NCI-H345 treated with DMSO at 0.1 percent for 48 hours (cell line): ENCODE results near the gene SLIT3.

Source experiments
- DNase-seq: peaks from one replicate; lab custom pipeline; 2025; ENCODE audit not compliant: unreplicated experiment; lab: John Stamatoyannopoulos, UW

Gene SLIT3

GRCh38 chr5:169300468-169301385 is at the start of gene SLIT3:
Gene SLIT3, minus strand, starts transcription at chr5:169301139. Its CDS starts 430 bp downstream, at chr5:169300709.
- peak; percentile 26 for DNase-seq

DNA sequence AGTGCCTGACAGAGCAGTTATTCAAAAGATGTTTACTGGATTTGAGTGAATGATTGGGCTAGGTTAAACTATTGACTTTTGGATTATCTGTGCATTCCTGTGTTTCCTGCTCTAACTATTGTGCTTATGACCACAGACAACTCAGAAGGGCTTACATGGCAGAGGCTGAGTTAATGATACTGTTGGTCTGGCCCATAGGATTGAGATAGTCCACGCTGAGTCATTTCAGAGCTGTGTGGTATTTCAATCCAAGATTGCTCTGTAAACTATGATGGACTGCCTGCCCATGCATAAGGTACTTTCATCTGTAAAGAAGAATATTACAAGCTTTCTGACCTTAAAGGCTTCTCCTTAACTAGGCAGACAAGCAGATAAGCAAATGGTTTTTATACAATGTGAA is 49.1 kb upstream of the SLIT3 start:
- no peak for DNase-seq

GRCh38 chr5:169347786-169348185 is 46.8 kb upstream of the SLIT3 start:
- DNase-seq, result no peak

DNA sequence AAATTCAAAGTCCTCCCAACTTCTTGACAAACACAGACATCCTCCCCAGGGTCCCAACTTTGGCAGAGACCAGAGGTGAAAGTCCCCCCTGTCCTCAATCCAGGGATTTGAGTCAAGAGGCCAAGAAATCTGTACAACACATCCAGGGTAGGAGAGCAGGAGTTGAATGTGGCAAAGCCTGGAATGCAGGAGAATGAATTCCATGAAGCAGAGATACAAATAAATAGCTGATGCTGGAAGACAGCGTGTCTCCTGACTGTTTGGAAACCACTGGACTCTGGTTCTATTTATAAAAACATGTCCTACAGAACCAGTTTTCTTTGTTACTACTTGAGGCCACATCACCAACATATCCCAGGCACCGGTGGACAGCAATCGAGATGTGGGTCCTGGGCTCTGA is 43.7 kb upstream of the SLIT3 start:
- no peak for DNase-seq

DNA sequence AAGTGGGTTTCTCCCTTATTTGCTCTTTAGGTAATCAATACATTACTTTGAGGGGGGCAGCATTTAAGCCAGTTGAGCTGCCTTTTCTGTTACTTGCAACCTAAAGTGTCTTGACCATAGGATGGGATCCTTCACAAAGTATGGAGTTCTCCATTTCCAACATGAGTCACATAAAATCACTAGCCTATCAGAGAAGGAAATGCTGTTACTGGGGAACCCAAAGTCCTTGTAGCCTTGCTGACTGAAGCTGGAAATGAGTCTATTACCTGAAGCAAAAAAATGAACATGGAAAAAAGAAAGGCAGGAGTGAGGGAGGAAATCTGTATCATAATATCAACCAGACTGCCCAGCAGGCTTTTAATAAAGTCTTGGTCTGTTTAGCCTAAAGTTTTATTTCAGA is 42.8 kb upstream of the SLIT3 start:
- no peak for DNase-seq

- no peak for DNase-seq
Measured at GRCh38 chr5:169341556-169341955, 40.6 kb upstream of the SLIT3 start.

- no peak for DNase-seq
Measured at GRCh38 chr5:169339869-169340268, 38.9 kb upstream of the SLIT3 start.

DNA sequence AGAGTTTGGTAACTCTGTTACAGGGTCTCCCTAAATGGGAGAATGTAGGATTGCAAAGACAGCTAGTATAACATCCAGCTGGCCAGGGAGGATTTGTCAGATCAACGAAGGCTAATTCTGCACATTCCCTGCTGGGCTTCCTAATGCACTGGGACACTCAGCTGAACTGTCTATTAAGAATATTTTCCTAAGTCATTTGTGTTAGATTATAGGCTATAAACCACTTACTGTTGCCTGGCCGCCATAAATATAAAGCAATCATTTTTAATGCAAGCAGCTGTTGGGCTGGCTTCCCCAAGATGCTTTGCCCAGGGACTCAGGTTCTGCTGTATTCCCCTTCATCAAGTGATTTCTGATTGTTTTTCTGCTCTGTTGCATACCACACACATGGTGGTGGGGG is 35.3 kb upstream of the SLIT3 start:
- no peak for DNase-seq

GRCh38 chr5:169335806-169336205 is 34.9 kb upstream of the SLIT3 start:
- no peak for DNase-seq

- DNase-seq, result no peak
Measured at GRCh38 chr5:169333518-169333917, 32.6 kb upstream of the SLIT3 start.

DNA sequence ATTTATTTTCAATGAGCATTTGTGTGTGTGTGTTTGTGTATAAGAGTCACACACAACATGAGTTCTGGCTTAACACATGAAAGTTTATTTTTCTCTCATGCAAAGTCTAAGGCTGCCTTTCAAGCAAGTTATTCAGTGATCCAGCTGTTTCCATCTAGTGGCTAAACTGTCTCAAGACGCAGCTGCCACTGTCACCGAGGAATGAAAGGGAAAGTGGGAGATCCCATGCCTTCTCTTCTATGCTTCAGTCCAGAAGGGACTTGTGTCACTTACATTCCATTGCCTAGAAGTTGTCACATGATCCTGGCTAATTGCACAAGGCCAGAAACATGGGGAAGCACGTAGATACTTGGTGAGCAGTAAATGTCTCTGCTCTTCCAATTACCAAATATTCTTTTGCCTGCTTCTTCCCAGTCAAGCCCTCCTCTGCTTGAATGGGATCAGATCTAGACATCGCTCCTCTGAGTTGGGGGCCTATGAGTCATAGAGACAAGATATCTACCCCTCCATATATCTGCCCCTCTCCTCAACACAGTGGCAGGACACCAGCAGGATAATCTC is 30.4 kb upstream of the SLIT3 start:
- DNase-seq, result no peak

- DNase-seq, result no peak
Measured at GRCh38 chr5:169328401-169328800, 27.5 kb upstream of the SLIT3 start.

DNA sequence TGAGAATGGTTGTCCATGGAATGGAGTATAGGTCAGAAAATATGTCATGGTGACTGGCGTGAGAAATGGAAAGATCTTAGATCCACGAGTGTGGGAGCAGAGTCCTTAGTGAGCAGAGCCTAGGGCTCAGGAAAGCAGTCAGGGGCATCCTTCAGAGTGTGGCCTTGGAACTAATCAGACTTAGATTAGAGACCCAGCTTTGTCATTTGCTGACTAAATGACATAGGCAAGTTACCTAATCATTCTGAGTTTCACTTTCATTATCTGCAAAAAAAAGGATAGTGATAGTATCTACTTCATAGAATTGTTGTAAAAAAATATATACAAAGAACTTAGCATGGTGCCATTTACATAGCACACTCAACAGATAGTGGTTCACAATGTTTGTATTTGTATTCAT is 24.3 kb upstream of the SLIT3 start:
- DNase-seq, result no peak

DNA sequence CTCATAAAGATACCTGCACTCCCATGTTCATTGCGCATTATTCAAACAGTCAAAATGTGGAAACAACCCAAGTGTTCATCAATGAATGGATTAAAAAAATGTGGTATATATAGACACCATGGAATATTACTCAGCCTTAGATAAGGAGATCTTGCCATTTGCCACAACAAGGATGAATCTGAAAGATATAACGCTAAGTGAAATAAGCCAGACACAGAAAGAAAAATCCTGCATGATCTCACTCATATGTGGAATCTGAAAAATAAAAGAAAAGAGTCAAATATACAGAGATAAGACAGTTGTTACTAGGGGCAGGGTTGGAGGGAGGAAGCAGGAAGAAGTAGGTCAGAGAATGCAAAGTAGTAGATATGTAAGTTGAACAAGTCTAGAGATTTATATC is 17.6 kb upstream of the SLIT3 start:
- no peak for DNase-seq

DNA sequence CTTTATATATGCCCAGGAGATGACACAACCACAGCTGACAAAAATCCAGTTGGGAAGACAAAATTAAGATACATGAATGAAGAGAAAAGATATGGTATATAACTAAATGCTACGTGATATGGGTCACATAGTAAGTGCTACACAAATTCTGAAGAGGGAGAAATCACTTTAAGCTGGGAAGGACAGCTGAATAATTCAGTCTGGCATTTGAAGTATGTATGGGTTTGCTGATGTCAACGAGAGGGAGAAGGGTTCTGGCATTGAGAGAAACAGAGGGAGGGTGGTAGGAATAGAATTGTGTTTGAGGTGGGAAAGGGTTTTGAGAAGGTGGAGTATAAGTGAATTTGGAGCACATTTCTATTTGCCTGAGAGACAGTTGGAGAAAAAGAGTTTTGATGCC is 6.7 kb upstream of the SLIT3 start:
- no peak for DNase-seq

DNA sequence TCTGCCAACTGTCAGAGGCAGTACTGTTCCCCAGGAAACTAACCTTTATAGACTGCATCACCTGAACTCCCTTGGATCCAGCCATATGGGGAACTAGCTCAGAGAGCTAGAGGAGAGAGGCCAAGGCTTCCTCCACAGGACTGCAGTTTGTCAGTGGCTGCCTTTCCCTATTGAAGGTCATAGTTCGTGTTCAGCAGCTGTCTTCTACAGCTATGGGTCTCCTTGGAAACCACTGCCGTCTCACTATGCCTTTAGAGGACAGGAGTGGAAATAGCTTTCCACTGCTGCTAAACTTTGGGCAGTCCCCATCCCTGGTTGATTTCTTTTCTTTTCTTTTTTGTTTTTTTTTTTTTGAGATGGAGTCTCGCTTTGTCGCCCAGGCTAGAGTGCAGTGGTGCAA is 4.4 kb upstream of the SLIT3 start:
- no peak for DNase-seq

GRCh38 chr5:169304175-169304574 is 3.2 kb upstream of the SLIT3 start:
- DNase-seq, result no peak

DNA sequence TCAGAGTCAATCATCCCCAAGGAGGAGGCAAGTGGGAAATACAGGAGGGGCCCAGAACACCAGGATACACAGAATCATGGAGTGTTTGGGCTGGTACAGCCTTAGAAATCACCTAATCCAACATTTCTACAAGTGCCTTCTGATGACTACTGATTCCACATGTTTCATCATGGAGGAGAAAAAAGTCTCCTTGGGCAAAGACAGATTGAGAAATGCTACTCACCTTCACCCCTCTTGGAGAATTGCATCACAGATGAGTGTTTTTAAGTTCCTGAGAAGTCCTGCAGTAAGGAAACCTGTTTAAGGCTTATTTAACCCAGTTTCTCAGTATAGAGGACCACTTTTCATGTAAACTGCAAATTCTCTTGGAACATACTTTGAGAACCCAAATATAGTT is 2.2 kb upstream of the SLIT3 start:
- no peak for DNase-seq

DNA sequence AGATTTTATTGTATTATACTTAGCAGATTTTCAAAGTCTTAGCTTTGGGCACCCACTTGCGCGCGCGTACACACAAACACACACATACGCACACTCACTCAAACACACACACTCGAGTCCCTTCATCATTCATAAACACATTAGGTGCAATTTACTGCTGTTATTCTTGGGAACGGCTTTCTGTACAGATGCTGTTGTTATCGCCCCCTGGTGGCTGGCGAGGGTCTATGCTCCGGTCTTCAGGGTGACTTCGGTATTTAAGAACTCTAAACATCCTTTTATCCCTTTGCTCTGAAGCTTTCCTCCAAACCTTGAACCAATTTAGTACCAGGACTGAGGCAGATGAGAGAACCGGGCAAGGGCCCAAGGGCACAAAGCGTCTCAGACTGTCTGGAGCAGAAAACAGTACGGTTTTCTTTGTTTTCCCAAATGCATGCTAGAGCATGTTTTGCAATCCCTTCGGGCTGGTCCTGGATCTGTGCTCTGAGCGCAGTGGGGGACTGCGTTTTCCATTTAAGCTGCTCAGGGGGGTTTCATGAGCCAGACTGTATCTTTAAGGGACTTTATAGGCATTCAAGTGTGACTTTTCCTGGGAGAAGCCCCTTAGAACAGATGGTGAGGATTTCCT is 1.7 kb upstream of the SLIT3 start:
- DNase-seq, result peak; percentile 54

DNA sequence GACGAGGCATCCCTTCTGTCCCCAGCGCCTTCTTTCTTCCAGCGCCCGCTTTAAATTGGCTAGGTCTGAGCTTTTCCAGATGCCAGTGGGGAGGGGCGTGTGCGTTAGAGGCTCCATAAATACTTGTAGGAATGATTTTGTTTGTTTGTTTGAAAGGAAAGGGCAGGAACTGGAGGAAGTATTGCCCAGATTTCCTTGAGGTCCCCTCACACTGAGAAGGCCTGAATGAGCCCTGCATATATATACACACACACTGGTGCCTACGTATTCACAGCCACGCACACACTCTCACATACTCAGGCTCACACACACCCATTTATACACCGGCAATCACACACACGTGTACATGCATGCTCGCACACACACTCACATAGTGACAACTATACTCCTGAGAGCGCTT is 1.0 kb upstream of the SLIT3 start:
- no peak for DNase-seq

DNA sequence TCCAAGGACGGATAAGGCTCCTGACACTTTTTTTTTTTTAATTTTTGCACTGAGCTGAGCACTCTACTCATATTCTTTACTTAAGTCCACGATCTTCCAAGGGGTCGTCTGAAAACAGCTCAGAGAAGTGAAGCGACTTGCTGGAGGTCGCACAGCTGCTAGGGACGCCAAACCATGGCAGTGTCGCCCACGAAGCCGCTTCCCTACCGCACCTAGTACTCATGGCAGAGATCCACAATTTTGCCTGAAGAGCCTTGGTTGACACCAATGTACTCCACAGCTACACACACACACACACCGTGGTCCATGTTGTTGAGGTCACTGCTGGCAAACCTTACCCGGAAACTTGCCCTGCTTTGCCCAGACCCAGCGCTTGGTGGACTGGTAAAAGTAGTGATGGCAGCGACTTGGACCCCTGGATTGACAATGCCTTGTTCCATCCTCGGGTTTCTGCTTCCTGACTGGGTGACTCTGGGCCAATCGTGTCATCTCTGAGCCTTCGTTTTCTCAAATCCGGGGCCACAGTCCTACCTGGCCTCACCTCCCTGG is 521 bp upstream of the SLIT3 start:
- DNase-seq, result no peak
